Spleen (tissue), 11 donors: Measurements from ENCODE around the gene POU6F2. TPM values are rescaled to one million over a fixed set of nuclear protein-coding genes. Genes with fewer than 3 reads are reported as not detected.

Experiments
- DNase-seq: peaks from one replicate; pipeline ENCODE4 v3.0.0-alpha.2; 2020
- H3K27ac ChIP-seq, 8 donors: fragments of 200-600 bp; sonication (generic) in 7 of 8; 1 replicate in 4 of 8; 2 replicates in 4 of 8; pipeline versions ENCODE4 v1.5.0 to v1.8.0; 2016 to 2021; ENCODE audit warnings: inconsistent platforms in 4 of 8, mild to moderate bottlenecking in 4 of 8, moderate library complexity in 1 of 8
- H3K27me3 ChIP-seq, 7 donors: fragments of 200-600 bp; sonication (generic) in 6 of 7; replicated peaks in 1 of 7; 1 replicate in 4 of 7; 2 replicates in 3 of 7; pipeline versions ENCODE4 v1.5.0 to v1.8.0; 2016 to 2021; ENCODE audit warnings: inconsistent platforms in 3 of 7, mild to moderate bottlenecking in 1 of 7
- H3K36me3 ChIP-seq, 6 donors: fragments of 200-600 bp; sonication (generic) in 5 of 6; 1 replicate in 4 of 6; 2 replicates in 2 of 6; pipeline versions ENCODE4 v1.5.0 to v1.8.0; 2016 to 2021; ENCODE audit warnings: inconsistent platforms in 2 of 6
- H3K4me1 ChIP-seq, 6 donors: fragments of 200-600 bp; sonication (generic) in 5 of 6; 1 replicate in 3 of 6; 2 replicates in 3 of 6; pipeline versions ENCODE4 v1.5.0 to v1.8.0; 2016 to 2021; ENCODE audit warnings: inconsistent platforms in 3 of 6
- H3K4me3 ChIP-seq, 8 donors: fragments of 200-600 bp; sonication (generic) in 7 of 8; 1 replicate in 4 of 8; 2 replicates in 4 of 8; pipeline versions ENCODE4 v1.5.0 to v1.8.0; 2016 to 2021; ENCODE audit warnings: inconsistent platforms in 4 of 8, mild to moderate bottlenecking in 4 of 8, moderate library complexity in 2 of 8
- H3K9me3 ChIP-seq, 8 donors: fragments of 200-600 bp; sonication (generic) in 7 of 8; 1 replicate in 4 of 8; 2 replicates in 4 of 8; pipeline versions ENCODE4 v1.5.0 to v1.8.0; 2016 to 2021; ENCODE audit warnings: inconsistent platforms in 4 of 8
- POLR2A ChIP-seq, 3 donors: fragments of 450-650 bp; IDR thresholded peaks; one replicate each; pipeline ENCODE4 v1.5.1; 2017; ENCODE audit warnings: antibody characterized with exemption in 3 of 3, mild to moderate bottlenecking in 1 of 3
- POLR2AphosphoS5 ChIP-seq, 3 donors: sonication (generic); formaldehyde crosslinking; IDR thresholded peaks; one replicate each; pipeline ENCODE4 v1.5.1; 2017; ENCODE audit warnings: antibody characterized with exemption in 3 of 3
- whole genome bisulfite sequencing, 5 donors: extraction: QIAGEN DNeasy Blood & Tissue Kit in 3 of 5; methylation state at CpG; one replicate each; pipeline versions ENCODE4 v1.1.5 to v1.1.7; 2013 to 2018; 5-methylcytosine and 5-hydroxymethylcytosine counted together
- intact Hi-C: fragments of 100-400 bp; cut with DNase I; formaldehyde crosslinking; loops from one replicate; pipeline ENCODE4 v1.15.0; 2023; ENCODE audit warnings: low total_unique reads
- polyA plus RNA-seq, 3 donors: library from polyadenylated mRNA; stranded (reverse); fragments of 200-250 nt; gene quantifications; one replicate each; pipeline ENCODE4 v1.2.1, GENCODE V29; 2013
- total RNA-seq, 7 donors: library from RNA; depleted of rRNA in 3 of 7; stranded (reverse); fragments of >200 nt in 3 of 7; fragmentation: NEBNext Ultra II Directional in 4 of 7; extraction: Animal tissue kit (Norgen Biotek cat#: 25700) in 4 of 7; gene quantifications; one replicate each; pipeline versions ENCODE4 v1.1.0 to v1.2.1, GENCODE V29; 2016 to 2021
- TF ChIP-seq, protein P1 (sequence below), 11 experiments: fragments of 200-600 bp in 7 of 11; fragments of 450-650 bp in 4 of 11; sonication (generic) in 4 of 11; IDR thresholded peaks in 8 of 11; conservative IDR thresholded peaks in 3 of 11; 1 replicate in 7 of 11; 2 replicates in 4 of 11; pipeline versions ENCODE4 v1.4.0 to v1.8.0; 2016 to 2021; ENCODE audit warnings: antibody characterized with exemption in 11 of 11, inconsistent platforms in 4 of 11, mild to moderate bottlenecking in 1 of 11
- donor health status: healthy with polysubstance abuse.
- donor health status: DM: no; HTN: no; CAD: no; lungs with moderate emphysema.
- donor health status: DM: no; HTN: no; CAD: no.
- donor health status: Bipolar disorder and iron deficiency.
- donor health status: healthy.
- donor health status: DM: no; HTN: no; CAD: no.
- donor health status: DM: yes; HTN: yes; CAD: no.

Gene POU6F2
- total and polyA plus RNA-seq, 10 donors = 0.04 to 0.54 (median 0.23) TPM; not detected in 7

DNA sequence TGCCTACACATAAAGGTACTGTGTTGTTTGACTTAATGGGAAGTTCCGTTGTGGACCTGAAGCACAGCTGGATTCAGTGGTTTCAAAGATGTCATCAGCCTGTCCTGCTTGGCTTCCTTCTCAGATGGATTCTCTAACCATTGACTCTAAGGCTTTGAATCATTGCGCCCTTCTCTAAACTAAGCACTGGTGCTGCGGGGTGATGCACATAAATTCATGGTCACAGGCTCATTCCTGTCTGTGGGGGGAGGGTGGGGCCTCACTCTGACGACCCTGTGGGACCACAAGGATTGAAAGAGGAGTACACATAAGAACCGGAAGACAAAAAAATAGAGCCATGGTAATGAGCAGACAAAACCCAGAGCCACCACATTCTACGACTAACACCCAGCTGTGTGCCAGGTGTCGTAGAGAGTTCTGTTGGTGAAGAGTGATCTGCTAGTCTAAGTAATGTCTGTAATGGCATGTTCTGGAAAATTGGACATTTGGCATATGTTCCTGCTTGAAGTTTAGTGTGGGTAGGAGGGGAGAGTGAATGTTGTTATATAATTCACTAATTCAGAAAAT, 491.2 kb downstream of the POU6F2 start:
- intact Hi-C loops = no loop called here
- WGBS, 5 donors = 60 to 80% (median 69%) methylated on average over 7 of the region's 7 CpGs
- DNase-seq = no peak
- peaks cover 0 to 9% (median 0%) of the 10 kb centered on the region in 7 donors for H3K27me3 ChIP-seq
- no peaks in the 10 kb centered on the region for H3K9me3 ChIP-seq
- H3K4me1 ChIP-seq = peaks cover 0 to 8% (median 0%) of the 10 kb centered on the region in 6 donors
- H3K27ac ChIP-seq = no peak overlapping the region
- no peaks in the 10 kb centered on the region for H3K36me3 ChIP-seq
- TF ChIP-seq, protein P1, sequence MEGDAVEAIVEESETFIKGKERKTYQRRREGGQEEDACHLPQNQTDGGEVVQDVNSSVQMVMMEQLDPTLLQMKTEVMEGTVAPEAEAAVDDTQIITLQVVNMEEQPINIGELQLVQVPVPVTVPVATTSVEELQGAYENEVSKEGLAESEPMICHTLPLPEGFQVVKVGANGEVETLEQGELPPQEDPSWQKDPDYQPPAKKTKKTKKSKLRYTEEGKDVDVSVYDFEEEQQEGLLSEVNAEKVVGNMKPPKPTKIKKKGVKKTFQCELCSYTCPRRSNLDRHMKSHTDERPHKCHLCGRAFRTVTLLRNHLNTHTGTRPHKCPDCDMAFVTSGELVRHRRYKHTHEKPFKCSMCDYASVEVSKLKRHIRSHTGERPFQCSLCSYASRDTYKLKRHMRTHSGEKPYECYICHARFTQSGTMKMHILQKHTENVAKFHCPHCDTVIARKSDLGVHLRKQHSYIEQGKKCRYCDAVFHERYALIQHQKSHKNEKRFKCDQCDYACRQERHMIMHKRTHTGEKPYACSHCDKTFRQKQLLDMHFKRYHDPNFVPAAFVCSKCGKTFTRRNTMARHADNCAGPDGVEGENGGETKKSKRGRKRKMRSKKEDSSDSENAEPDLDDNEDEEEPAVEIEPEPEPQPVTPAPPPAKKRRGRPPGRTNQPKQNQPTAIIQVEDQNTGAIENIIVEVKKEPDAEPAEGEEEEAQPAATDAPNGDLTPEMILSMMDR (IDR thresholded peaks at IDR 0.05 in 8 of 11, conservative IDR thresholded peaks at IDR 0.05 in 3 of 11) = no peak
- TF ChIP-seq POLR2A (IDR thresholded peaks at IDR 0.05) (no peak), POLR2AphosphoS5 (IDR thresholded peaks at IDR 0.05) (no peak)
- H3K4me3 ChIP-seq = no peak overlapping the region

DNA sequence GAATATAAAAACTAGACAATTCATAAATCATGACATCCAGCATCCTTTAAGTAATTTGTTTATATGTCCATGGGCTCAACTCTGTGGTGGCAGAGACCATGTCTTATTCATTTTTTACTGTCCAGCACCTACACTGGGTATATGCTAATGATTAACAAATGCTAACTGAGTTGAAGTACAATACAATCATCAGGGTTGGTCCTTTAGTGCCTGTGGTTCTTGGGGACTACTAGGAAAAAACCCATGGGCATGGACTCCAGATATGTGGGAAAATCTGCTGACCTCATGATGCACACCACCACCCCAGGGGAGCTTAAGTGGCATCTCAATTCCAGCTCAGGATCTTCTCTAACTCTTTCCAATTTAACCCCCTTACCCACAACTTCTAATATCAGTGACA, 503.2 kb downstream of the POU6F2 start:
- no peak overlapping the region for H3K27ac ChIP-seq
- no peaks in the 10 kb centered on the region for H3K36me3 ChIP-seq
- H3K4me1 ChIP-seq = no peaks in the 10 kb centered on the region
- no peaks in the 10 kb centered on the region for H3K9me3 ChIP-seq
- no peak for DNase-seq
- intact Hi-C loops = no loop called here
- H3K27me3 ChIP-seq = peaks cover 0 to 4% (median 0%) of the 10 kb centered on the region in 7 donors
- TF ChIP-seq POLR2A (IDR thresholded peaks at IDR 0.05) (no peak), POLR2AphosphoS5 (IDR thresholded peaks at IDR 0.05) (no peak)
- TF ChIP-seq, protein P1 (IDR thresholded peaks at IDR 0.05 in 8 of 11, conservative IDR thresholded peaks at IDR 0.05 in 3 of 11) = no peak
- H3K4me3 ChIP-seq = no peak overlapping the region

DNA sequence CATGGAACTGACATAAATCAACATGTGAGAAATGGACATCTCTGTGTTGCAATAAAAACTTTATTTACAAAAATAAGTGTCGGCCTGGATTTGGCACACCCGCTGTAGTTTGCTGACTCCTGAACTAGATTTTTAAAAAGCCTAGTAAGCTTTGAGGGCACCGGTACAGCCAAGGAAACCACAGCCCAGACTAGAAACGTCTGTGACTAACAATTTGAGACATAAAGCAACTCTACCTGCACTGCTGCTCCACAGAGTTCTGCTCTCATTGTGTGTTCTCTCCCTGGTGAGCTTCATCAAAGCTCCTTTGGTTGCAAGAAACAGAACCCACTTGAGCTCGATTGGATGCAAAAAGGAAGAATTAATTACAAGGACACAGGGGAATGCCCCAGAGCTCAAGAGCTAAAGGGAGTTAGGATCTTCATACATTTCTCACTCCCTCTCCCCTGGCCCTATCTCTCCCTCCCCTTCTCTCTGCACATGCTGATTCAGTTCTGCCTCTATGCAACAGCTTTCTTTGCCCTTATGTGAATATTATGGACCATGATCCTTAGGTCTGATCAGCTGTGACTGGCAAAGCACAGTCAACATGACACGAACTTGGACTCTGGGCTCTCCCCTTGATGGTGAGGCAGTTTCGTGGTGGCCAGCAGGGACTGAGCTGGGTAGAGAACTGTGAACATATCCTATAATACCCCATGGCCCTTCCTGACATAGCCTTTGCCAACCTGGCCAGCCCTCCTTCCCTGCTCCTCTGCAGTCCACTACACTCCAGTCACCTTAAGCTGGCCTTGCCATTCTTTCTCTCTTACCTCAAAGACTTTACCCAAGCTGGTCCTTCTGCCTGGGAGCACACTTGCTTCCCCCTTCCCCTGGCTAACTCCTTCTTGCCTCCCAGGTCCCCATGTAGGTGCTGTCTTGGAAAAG, 511.0 kb downstream of the POU6F2 start:
- Histone ChIP-seq H3K27me3 (peaks cover 0 to 10% (median 0%) of the 10 kb centered on the region in 7 donors), H3K27ac (no peak overlapping the region), H3K9me3 (no peaks in the 10 kb centered on the region), H3K4me3 (no peak overlapping the region), H3K4me1 (no peaks in the 10 kb centered on the region), H3K36me3 (no peaks in the 10 kb centered on the region)
- DNase-seq = no peak
- 43 to 58% (median 52%) methylated on average over 7 of the region's 7 CpGs for WGBS, 5 donors
- TF ChIP-seq, protein P1 (IDR thresholded peaks at IDR 0.05 in 8 of 11, conservative IDR thresholded peaks at IDR 0.05 in 3 of 11) = no peak
- TF ChIP-seq POLR2A (IDR thresholded peaks at IDR 0.05) (no peak), POLR2AphosphoS5 (IDR thresholded peaks at IDR 0.05) (no peak)
- intact Hi-C loops = no loop called here

DNA sequence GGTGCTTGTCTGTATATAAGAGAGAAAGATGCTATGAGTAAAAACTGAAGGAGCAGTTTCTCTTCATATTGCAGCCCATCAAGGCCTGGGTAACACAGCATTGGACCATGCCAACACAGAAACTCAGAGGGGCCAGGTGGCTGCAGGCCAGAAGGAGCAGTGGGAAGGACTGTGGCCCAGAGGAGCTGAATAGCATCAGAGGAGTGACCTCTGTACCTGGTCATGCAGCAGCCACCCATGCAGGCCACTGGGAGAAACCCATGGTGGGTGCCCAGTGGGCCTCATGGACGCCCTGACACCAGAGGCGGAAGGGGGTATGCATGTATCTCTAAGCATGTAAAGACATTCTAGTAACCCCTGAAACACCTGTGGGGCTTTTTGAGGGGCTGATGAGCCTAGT, 512.6 kb downstream of the POU6F2 start:
- Histone ChIP-seq H3K9me3 (no peaks in the 10 kb centered on the region), H3K4me1 (no peaks in the 10 kb centered on the region), H3K36me3 (no peaks in the 10 kb centered on the region), H3K4me3 (no peak overlapping the region), H3K27ac (no peak overlapping the region), H3K27me3 (peaks cover 0 to 10% (median 0%) of the 10 kb centered on the region in 7 donors)
- TF ChIP-seq POLR2A (IDR thresholded peaks at IDR 0.05) = no peak
- TF ChIP-seq, protein P1 (IDR thresholded peaks at IDR 0.05 in 8 of 11, conservative IDR thresholded peaks at IDR 0.05 in 3 of 11) = no peak
- TF ChIP-seq POLR2AphosphoS5 (IDR thresholded peaks at IDR 0.05) = no peak
- 81 to 100% (median 92%) methylated on average over 2 of the region's 2 CpGs for WGBS, 5 donors
- intact Hi-C loops = no loop called here
- no peak for DNase-seq
